HT1080 (cell line): ENCODE data around the gene CACNA2D3. TPM values are rescaled to one million over a fixed set of nuclear protein-coding genes. Genes with fewer than 3 reads are reported as not detected.
"Not testable (repeated sequence)": the region's sequence is repeated elsewhere in the genome, so short reads cannot be mapped to it uniquely, and the experiment has no call there.

Source experiments
- DNase-seq: peaks from one replicate; pipeline ENCODE4 v3.0.0-alpha.2; 2015; ENCODE audit warnings: low read depth
- total RNA-seq: library from RNA; depleted of rRNA; stranded (reverse); fragments of >200 nt; shearing (Covaris generic); gene quantifications from 2 replicates; pipeline ENCODE4 v1.2.3, GENCODE V29; 2014

Gene CACNA2D3
- total RNA-seq, 1 experiment from 2014 or later, result 0.14 TPM

DNA sequence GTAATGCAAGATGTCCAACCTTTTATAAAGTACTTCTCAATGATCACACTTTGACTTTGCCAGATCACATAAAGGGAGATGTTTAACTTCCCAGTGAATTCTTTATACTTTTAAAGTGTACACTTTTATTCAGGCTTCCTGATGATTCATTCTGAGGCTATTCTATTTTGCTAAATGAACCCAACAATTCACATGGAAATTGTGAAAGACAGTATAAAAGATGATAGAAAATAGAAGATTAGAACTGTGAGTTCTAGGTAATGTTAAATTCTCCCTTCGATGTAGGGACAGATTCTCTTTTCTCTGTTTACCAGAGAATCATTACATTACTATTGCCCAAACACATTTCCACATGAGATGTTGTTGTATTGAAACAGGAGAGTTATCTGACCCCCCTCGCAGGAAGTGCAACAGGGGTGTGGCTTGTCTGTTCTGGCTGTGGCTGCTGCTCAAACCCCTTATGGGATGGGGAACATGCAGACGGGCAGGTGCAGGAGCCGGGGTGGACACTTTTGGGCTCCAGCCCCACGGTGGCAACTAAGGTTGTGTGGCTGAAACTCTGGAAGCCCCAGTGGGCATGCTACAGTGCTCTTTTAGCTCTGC lies 936.8 kb downstream of the CACNA2D3 start:
- peak; percentile 26 for DNase-seq

GRCh38 chr3:55060896-55061719 lies 938.8 kb downstream of the CACNA2D3 start:
- DNase-seq, result no peak

DNA sequence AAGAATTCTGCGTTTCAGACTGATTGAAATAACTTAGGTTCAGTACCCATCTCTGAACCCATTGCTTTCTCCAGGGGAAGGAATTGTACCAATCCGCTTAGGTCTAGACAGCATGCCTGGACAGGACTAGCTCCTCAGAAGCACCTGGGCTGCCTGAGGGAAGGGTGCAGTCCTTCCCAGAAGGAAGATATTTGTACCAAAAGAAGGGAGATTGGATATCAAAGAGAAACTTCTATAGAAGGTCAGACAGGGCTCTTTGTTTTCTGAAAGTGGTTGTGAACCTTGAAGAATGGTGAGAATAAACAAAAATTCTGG lies 939.3 kb downstream of the CACNA2D3 start:
- no peak for DNase-seq

DNA sequence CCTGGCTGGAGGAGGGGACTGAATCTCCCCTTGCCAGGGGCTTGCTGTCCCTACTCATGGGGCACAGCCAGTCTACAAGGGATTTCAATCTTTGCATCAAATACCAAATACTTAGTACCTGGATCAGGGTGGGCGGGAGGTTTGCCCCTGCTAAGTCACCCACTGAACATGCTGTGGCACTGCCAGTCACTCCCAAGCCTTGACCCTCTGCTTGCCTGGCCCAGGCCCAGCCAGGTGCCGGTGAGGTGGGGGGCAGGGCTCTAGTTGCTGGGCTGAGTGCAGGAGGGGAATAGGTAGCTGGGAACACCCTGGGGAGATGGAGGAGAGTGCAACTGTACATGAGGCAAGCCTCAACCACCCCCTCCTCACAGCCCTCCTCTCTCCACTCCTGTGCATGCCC lies 941.8 kb downstream of the CACNA2D3 start:
- DNase-seq, result no peak

GRCh38 chr3:55065331-55065730 lies 943.0 kb downstream of the CACNA2D3 start:
- no peak for DNase-seq

- no peak for DNase-seq
Observed at GRCh38 chr3:55066551-55067047, 944.2 kb downstream of the CACNA2D3 start.

DNA sequence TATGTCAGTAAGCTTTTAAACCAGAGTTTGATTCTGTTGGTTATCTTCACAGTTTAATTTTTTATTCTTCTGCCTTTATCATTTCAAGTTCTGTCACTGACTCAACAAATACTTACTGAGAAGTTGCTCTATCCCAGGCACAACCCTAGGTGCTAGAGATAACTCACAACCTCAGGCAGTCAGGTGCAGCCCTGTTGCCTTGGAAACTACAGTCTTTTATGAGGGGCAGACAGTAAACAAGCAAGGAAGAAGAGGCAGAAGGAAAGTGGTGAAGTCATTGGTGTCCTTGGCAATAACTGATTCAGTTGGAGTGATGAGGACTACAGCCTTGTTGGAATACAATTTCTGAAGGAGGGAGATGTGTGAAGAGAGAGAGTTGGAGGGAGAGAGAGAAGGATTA lies 947.6 kb downstream of the CACNA2D3 start:
- DNase-seq, result no peak

GRCh38 chr3:55074796-55075195 lies 952.4 kb downstream of the CACNA2D3 start:
- DNase-seq, result no peak

DNA sequence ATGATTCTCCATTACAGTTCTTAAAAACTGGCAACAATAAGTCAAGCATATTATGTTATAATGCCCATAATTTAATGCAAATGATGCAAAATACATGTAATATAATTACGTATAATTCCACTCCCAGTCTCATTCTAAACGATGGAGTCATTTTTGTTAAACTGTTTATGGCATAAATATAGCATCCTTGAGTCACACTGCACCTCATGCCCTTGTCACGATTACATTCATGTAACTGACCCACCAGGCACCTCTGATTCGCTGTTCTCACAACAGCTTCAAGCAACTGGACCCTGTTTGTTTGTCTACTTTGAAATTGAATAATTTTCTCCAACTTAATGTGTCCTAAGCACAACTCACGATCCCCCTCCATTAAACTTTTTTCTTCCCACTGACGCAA lies 953.5 kb downstream of the CACNA2D3 start:
- DNase-seq, result no peak

DNA sequence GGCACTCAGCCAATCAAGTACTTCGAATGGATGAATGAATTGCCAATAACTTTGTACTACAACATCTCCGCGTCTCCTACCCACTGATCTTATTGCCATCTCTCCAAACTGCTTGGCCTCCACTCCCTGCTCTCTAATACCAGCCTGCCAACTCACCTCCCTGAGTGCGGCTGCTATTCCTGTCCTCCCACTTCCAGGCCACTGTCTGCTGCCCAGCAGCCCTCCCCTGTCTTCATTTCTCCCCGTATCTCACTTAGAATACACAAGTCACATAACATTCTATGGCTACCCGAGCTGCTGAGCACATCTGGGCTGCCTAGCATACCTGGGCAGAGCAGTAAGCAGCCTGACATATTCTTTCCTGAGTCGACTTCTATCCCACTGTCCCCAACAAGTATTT lies 955.4 kb downstream of the CACNA2D3 start:
- no peak for DNase-seq

DNA sequence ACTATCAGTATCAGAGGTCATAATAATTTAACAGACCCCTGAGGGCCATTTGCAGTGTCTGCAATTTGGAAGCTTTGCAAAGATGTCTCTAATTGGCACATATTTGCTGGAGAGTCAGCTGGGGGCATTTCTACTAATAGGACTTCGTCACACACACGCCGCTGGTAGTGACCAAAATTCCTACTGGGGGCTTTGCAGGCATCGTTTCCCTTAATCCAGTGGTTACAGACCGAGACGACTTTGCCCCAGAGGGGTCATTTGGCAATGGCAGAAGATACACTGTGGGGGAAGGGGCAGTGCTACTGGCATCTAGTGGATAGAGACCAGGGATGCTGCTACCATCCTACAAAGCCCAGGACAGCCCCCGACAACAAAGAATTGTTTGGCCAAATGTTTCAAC lies 956.5 kb downstream of the CACNA2D3 start:
- no peak for DNase-seq

- no peak for DNase-seq
Observed at GRCh38 chr3:55085231-55085630, 962.9 kb downstream of the CACNA2D3 start.

DNA sequence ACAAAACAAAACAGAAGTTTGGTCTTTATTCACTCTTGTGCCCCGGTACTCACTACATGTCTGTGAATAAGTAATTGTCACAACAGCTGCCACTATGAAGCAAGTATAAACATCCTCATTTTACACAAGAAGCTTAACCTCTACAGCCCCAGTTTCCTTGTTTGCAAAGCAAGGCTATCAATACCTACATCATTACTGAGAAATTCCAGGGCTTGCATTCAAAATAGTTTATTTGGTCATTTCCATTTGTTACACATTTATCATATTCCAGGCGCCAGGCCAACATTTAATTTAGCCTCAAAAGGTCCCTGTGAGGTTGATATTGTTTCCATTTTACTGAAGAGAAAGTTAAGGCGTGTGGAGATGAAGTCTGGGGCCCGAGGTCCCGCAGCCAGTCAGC lies 966.9 kb downstream of the CACNA2D3 start:
- DNase-seq, result no peak

GRCh38 chr3:55090291-55090690 lies 967.9 kb downstream of the CACNA2D3 start:
- peak; percentile 16 for DNase-seq

DNA sequence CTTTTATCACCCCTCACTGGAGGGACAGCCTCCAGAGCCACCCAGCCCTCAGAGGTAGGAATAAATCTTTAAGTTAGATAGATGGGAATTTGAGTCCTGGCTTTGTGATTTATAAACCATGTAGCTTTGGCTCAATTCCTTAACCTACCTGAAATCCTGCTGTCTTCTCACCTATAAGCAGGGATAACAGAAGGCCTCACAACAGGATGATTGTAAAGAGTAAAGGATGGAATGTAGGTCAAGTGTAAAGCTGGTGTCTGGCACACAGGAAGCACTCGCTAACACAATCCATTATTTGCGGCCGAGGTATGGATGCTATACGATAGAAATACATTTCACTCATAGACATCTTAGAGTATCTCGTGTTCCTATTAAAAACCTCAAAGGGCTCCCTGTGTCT lies 968.4 kb downstream of the CACNA2D3 start:
- no peak for DNase-seq

DNA sequence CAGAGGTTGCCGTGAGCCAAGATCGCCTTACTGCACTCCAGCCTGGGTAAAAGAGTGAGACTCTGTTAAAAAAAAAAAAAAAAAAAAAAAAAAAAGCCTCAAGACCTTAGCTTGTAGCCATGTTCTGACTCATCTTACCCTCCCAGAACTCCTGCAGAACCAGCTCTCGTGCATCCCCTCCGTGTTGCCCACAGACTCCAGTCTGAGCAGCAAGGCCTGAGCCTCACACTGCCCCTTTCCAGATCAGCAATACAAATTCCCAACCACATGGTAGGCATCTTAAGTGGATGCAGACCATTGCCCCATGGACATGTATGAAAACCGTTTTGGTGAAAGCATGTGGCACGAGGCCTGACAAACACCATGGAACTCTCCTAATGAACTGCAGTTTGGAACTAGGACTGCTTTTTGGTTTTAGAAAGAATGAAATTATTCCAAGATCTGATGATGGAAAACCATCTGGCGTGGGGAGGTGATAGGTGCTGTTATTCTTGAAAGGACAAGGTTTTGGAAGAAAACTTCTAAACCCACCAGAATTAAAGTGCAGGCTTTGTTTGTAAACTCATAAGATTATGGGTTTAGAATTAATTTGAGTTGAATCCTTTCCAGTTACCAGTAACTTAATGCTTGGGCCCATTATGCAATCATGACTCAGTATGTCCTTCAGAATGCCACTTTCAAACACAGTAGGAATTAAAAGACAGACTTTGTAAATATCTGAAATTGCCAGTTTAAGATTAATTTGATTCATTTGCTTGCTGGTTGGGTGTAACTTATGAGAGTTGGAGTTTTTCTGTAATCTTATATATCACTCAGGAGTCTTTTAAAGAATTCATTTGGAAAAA lies 969.3 kb downstream of the CACNA2D3 start:
- DNase-seq, result peak; percentile 27

DNA sequence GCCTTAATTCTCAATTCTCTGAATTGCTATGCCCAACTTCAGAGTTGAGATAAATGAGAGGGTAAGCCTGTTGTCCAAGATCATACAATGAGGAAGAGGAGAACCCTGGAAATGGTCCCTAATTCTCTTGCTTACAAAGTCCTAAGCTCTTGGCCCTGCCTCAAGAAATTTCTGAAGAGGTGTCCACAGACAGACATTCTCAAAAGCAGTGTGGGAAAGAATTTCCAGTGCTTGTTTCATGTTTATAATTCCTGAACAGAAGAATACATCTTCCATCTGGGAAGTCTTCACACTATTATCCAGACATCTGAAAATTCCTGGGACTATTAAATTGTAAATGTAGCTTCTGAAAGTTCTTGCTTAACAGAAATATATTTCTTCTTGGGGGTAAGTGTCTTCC lies 972.3 kb downstream of the CACNA2D3 start:
- DNase-seq, result no peak

GRCh38 chr3:55097441-55097840 lies 975.1 kb downstream of the CACNA2D3 start:
- no peak for DNase-seq

DNA sequence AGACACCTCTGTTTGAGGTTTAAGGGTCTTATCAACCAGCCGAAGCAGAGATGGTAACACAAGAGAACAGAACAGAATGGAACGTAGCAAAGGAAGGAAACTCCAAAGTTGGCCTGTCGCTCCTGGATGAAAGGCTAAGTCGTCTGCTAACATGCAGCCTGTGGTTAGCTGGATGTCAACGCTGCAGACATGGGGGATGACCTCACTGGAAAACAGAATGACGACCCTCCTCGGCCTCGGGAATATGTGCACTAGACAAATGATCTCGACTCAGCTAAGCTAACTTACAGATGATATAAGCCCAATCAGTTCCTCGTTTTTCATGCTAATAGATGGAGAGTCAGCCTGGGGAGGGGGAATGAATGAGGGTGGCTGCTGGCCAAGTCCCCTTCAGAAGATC lies 983.3 kb downstream of the CACNA2D3 start:
- DNase-seq, result no peak

- no peak for DNase-seq
Observed at GRCh38 chr3:55107187-55107586, 984.8 kb downstream of the CACNA2D3 start.

- DNase-seq, result not testable (repeated sequence)
Observed at GRCh38 chr3:55111906-55112305, 989.6 kb downstream of the CACNA2D3 start.

GRCh38 chr3:55118451-55118850 lies 996.1 kb downstream of the CACNA2D3 start:
- no peak for DNase-seq
